ENCODE data around the gene NMB. TPM values are rescaled to one million over a fixed set of nuclear protein-coding genes. Genes with fewer than 3 reads are reported as not detected.
"Not testable (repeated sequence)": the region's sequence is repeated elsewhere in the genome, so short reads cannot be mapped to it uniquely, and the experiment has no call there.

The NMB gene
- total RNA-seq, 2 experiments from 2014 or later: 2.6 TPM

- Mint-ChIP-seq H3K4me1 (peaks cover 14% of the 10 kb centered on the region), H3K9me3 (no peaks in the 10 kb centered on the region), H3K36me3 (peaks cover 27% of the 10 kb centered on the region), H3K27ac (peak overlapping the region; percentile 17), H3K4me3 (no peak overlapping the region), H3K27me3 (no peaks in the 10 kb centered on the region)
- no peak for DNase-seq
These were observed 12.5 kb downstream of the NMB start for GRCh38 chr15:84645496-84645895.

- H3K27me3 Mint-ChIP-seq: no peaks in the 10 kb centered on the region
- no peak for DNase-seq
- no peak overlapping the region for H3K27ac Mint-ChIP-seq
- no peaks in the 10 kb centered on the region for H3K9me3 Mint-ChIP-seq
- H3K4me3 Mint-ChIP-seq: no peak overlapping the region
- peaks cover 19% of the 10 kb centered on the region for H3K4me1 Mint-ChIP-seq
- peaks cover 35% of the 10 kb centered on the region for H3K36me3 Mint-ChIP-seq
These were observed 14.2 kb downstream of the NMB start for GRCh38 chr15:84643838-84644237.

GRCh38 chr15:84642640-84643039, 15.4 kb downstream of the NMB start:
- DNase-seq, H3K4me3 Mint-ChIP-seq, H3K27ac Mint-ChIP-seq, H3K27me3 Mint-ChIP-seq, H3K9me3 Mint-ChIP-seq: not testable (repeated sequence)
- Mint-ChIP-seq H3K4me1 (peaks cover 22% of the 10 kb centered on the region), H3K36me3 (peaks cover 38% of the 10 kb centered on the region)

- H3K4me1 Mint-ChIP-seq: peaks cover 20% of the 10 kb centered on the region
- not testable (repeated sequence) for H3K4me3 Mint-ChIP-seq, H3K27me3 Mint-ChIP-seq, DNase-seq, H3K9me3 Mint-ChIP-seq, H3K27ac Mint-ChIP-seq
- peaks cover 37% of the 10 kb centered on the region for H3K36me3 Mint-ChIP-seq
These were observed 16.1 kb downstream of the NMB start for GRCh38 chr15:84641871-84642270.

- Mint-ChIP-seq H3K9me3 (no peaks in the 10 kb centered on the region), H3K36me3 (peaks cover 54% of the 10 kb centered on the region), H3K27me3 (no peaks in the 10 kb centered on the region), H3K4me3 (no peak overlapping the region), H3K4me1 (peaks cover 34% of the 10 kb centered on the region), H3K27ac (peak overlapping the region; percentile 26)
- DNase-seq: no peak
These were observed 19.9 kb downstream of the NMB start for GRCh38 chr15:84638103-84638502.

- no peak for DNase-seq
- Mint-ChIP-seq H3K27me3 (no peaks in the 10 kb centered on the region), H3K4me3 (peak overlapping the region; percentile 85), H3K27ac (peak overlapping the region; percentile 77), H3K4me1 (peaks cover 35% of the 10 kb centered on the region), H3K9me3 (no peaks in the 10 kb centered on the region), H3K36me3 (peaks cover 36% of the 10 kb centered on the region)
These were observed 23.7 kb downstream of the NMB start for GRCh38 chr15:84634228-84634837.

- DNase-seq: peak; percentile 77
- H3K4me3 Mint-ChIP-seq: peak overlapping the region; percentile 98
- peak overlapping the region; percentile 91 for H3K27ac Mint-ChIP-seq
- H3K9me3 Mint-ChIP-seq: no peaks in the 10 kb centered on the region
- H3K36me3 Mint-ChIP-seq: peaks cover 35% of the 10 kb centered on the region
- peaks cover 35% of the 10 kb centered on the region for H3K4me1 Mint-ChIP-seq
- no peaks in the 10 kb centered on the region for H3K27me3 Mint-ChIP-seq
These were observed 24.4 kb downstream of the NMB start for GRCh38 chr15:84633311-84634227.

- H3K27ac Mint-ChIP-seq: peak overlapping the region; percentile 96
- peaks cover 26% of the 10 kb centered on the region for H3K4me1 Mint-ChIP-seq
- H3K27me3 Mint-ChIP-seq: no peaks in the 10 kb centered on the region
- DNase-seq: peak; percentile 21
- H3K9me3 Mint-ChIP-seq: no peaks in the 10 kb centered on the region
- H3K36me3 Mint-ChIP-seq: peaks cover 26% of the 10 kb centered on the region
- peak overlapping the region; percentile 98 for H3K4me3 Mint-ChIP-seq
These were observed 26.2 kb downstream of the NMB start for GRCh38 chr15:84631706-84632272.

- H3K36me3 Mint-ChIP-seq: peaks cover 14% of the 10 kb centered on the region
- no peak for DNase-seq
- no peaks in the 10 kb centered on the region for H3K27me3 Mint-ChIP-seq
- H3K4me3 Mint-ChIP-seq: no peak overlapping the region
- H3K9me3 Mint-ChIP-seq: no peaks in the 10 kb centered on the region
- peaks cover 13% of the 10 kb centered on the region for H3K4me1 Mint-ChIP-seq
- H3K27ac Mint-ChIP-seq: no peak overlapping the region
These were observed 29.0 kb downstream of the NMB start for GRCh38 chr15:84629033-84629432.

- DNase-seq: no peak
- peaks cover 5% of the 10 kb centered on the region for H3K4me1 Mint-ChIP-seq
- peaks cover 22% of the 10 kb centered on the region for H3K9me3 Mint-ChIP-seq
- peaks cover 43% of the 10 kb centered on the region for H3K36me3 Mint-ChIP-seq
- no peaks in the 10 kb centered on the region for H3K27me3 Mint-ChIP-seq
- no peak overlapping the region for H3K27ac Mint-ChIP-seq
- no peak overlapping the region for H3K4me3 Mint-ChIP-seq
These were observed 32.9 kb downstream of the NMB start for GRCh38 chr15:84625123-84625522.

GRCh38 chr15:84624359-84624758, 33.6 kb downstream of the NMB start:
- Mint-ChIP-seq H3K4me3 (no peak overlapping the region), H3K36me3 (peaks cover 49% of the 10 kb centered on the region), H3K27me3 (no peaks in the 10 kb centered on the region), H3K9me3 (peaks cover 28% of the 10 kb centered on the region), H3K27ac (no peak overlapping the region), H3K4me1 (peaks cover 3% of the 10 kb centered on the region)
- DNase-seq: no peak

GRCh38 chr15:84621358-84621979, 36.5 kb downstream of the NMB start:
- no peak overlapping the region for H3K27ac Mint-ChIP-seq
- H3K27me3 Mint-ChIP-seq: no peaks in the 10 kb centered on the region
- no peak for DNase-seq
- peaks cover 50% of the 10 kb centered on the region for H3K36me3 Mint-ChIP-seq
- H3K4me3 Mint-ChIP-seq: no peak overlapping the region
- peaks cover 29% of the 10 kb centered on the region for H3K9me3 Mint-ChIP-seq
- H3K4me1 Mint-ChIP-seq: peaks cover 4% of the 10 kb centered on the region

GRCh38 chr15:84620626-84621025, 37.4 kb downstream of the NMB start:
- peaks cover 29% of the 10 kb centered on the region for H3K9me3 Mint-ChIP-seq
- no peak overlapping the region for H3K27ac Mint-ChIP-seq
- H3K27me3 Mint-ChIP-seq: no peaks in the 10 kb centered on the region
- no peak overlapping the region for H3K4me3 Mint-ChIP-seq
- peaks cover 50% of the 10 kb centered on the region for H3K36me3 Mint-ChIP-seq
- no peak for DNase-seq
- H3K4me1 Mint-ChIP-seq: peaks cover 6% of the 10 kb centered on the region

GRCh38 chr15:84616235-84616634, 41.8 kb downstream of the NMB start:
- no peak for DNase-seq
- H3K27ac Mint-ChIP-seq: no peak overlapping the region
- peaks cover 18% of the 10 kb centered on the region for H3K9me3 Mint-ChIP-seq
- H3K4me3 Mint-ChIP-seq: no peak overlapping the region
- H3K27me3 Mint-ChIP-seq: no peaks in the 10 kb centered on the region
- peaks cover 21% of the 10 kb centered on the region for H3K36me3 Mint-ChIP-seq
- H3K4me1 Mint-ChIP-seq: peaks cover 9% of the 10 kb centered on the region

GRCh38 chr15:84611631-84612030, 46.4 kb downstream of the NMB start:
- no peaks in the 10 kb centered on the region for H3K9me3 Mint-ChIP-seq
- peaks cover 10% of the 10 kb centered on the region for H3K36me3 Mint-ChIP-seq
- H3K27me3 Mint-ChIP-seq: no peaks in the 10 kb centered on the region
- H3K4me1 Mint-ChIP-seq: peaks cover 16% of the 10 kb centered on the region
- DNase-seq: no peak
- H3K27ac Mint-ChIP-seq: no peak overlapping the region
- no peak overlapping the region for H3K4me3 Mint-ChIP-seq
